ENCODE measurements around the gene NOTCH2.

The NOTCH2 gene

DNA sequence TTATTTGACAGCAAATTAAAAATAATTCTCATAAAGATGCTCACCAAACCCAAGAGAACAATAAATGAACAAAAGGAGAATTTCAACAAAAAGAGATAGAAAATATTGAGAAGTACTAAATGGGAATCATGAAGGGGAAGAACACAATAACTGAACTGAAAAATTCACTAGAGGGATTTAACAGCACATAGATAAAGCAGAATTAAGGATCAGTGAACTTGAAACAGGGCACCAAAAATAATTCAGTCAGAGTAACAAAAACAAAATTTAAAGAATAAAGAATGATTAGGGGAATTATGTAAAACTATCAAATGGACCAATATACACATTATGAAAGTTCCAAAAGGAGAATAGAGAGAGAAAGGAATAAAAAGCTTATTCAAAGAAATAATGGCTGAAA lies 181.0 kb downstream of the NOTCH2 start:
- H3K9me3 ChIP-seq (ENCODE audit: control insufficient read depth, low read length), result no peaks in the 10 kb centered on the region
- H3K36me3 ChIP-seq (ENCODE audit: control insufficient read depth, insufficient read depth, low read length), result no peaks in the 10 kb centered on the region
- peaks cover 4% of the 10 kb centered on the region for H3K27me3 ChIP-seq (ENCODE audit: control insufficient read depth, insufficient read depth, low read length)
- H3K9ac ChIP-seq (ENCODE audit: low read length), result no peak overlapping the region
- H3K4me3 ChIP-seq (ENCODE audit: low read length), result no peak overlapping the region
- no peaks in the 10 kb centered on the region for H3K4me1 ChIP-seq (ENCODE audit: control insufficient read depth, insufficient read depth, low read length)

- H3K9ac ChIP-seq (ENCODE audit: low read length), result no peak overlapping the region
- no peaks in the 10 kb centered on the region for H3K9me3 ChIP-seq (ENCODE audit: control insufficient read depth, low read length)
- H3K4me3 ChIP-seq (ENCODE audit: low read length), result no peak overlapping the region
- no peaks in the 10 kb centered on the region for H3K36me3 ChIP-seq (ENCODE audit: control insufficient read depth, insufficient read depth, low read length)
- peaks cover 4% of the 10 kb centered on the region for H3K27me3 ChIP-seq (ENCODE audit: control insufficient read depth, insufficient read depth, low read length)
- no peaks in the 10 kb centered on the region for H3K4me1 ChIP-seq (ENCODE audit: control insufficient read depth, insufficient read depth, low read length)
Measured at GRCh38 chr1:119887427-119887826, 182.0 kb downstream of the NOTCH2 start.

DNA sequence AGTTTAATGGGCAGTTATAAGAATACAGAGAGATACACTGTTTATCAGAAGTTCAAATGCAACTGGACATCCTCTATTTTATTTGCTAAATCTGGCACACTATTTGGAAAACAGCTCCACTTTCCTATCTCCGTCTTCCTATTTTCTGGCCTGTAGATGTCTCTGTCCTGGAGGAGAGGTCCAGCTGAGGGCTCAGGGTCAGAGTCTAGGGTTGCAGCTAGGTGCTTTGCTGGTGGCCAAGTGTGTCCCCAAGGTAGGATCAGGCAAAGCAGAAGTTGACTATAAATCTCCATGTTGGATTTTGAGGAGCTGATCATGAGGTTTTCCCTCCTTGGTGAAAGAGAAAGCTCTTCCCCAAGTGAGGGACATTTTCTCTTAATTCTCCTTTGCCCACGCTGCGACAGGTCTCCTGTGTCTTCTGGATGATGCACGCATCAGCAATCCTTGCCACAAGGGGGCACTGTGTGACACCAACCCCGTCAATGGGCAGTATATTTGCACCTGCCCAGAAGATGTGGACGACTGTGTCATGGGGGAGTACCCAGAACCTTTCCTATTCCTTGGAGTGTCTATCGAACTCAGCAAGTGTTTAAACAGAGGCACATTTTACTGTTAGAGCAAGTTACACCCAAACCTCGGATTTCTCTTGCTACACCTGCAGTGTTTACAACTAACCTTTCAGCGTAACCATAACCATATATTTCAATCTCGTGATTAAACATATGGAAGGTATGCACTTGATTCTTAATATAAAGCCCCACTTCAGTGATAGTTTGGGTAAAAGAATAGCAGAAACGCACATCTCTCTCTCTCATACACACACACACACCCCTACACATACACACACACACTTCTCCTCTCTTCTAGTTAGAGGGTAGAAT lies 183.3 kb downstream of the NOTCH2 start:
- no peak overlapping the region for H3K9ac ChIP-seq (ENCODE audit: low read length)
- H3K9me3 ChIP-seq (ENCODE audit: control insufficient read depth, low read length), result no peaks in the 10 kb centered on the region
- peaks cover 4% of the 10 kb centered on the region for H3K27me3 ChIP-seq (ENCODE audit: control insufficient read depth, insufficient read depth, low read length)
- no peaks in the 10 kb centered on the region for H3K36me3 ChIP-seq (ENCODE audit: control insufficient read depth, insufficient read depth, low read length)
- no peak overlapping the region for H3K4me3 ChIP-seq (ENCODE audit: low read length)
- no peaks in the 10 kb centered on the region for H3K4me1 ChIP-seq (ENCODE audit: control insufficient read depth, insufficient read depth, low read length)

- Histone ChIP-seq H3K4me1 (ENCODE audit: control insufficient read depth, insufficient read depth, low read length) (no peaks in the 10 kb centered on the region), H3K9ac (ENCODE audit: low read length) (no peak overlapping the region), H3K9me3 (ENCODE audit: control insufficient read depth, low read length) (no peaks in the 10 kb centered on the region), H3K36me3 (ENCODE audit: control insufficient read depth, insufficient read depth, low read length) (no peaks in the 10 kb centered on the region), H3K4me3 (ENCODE audit: low read length) (no peak overlapping the region), H3K27me3 (ENCODE audit: control insufficient read depth, insufficient read depth, low read length) (peaks cover 4% of the 10 kb centered on the region)
Measured at GRCh38 chr1:119884711-119885110, 184.8 kb downstream of the NOTCH2 start.

- no peak overlapping the region for H3K9ac ChIP-seq (ENCODE audit: low read length)
- no peaks in the 10 kb centered on the region for H3K9me3 ChIP-seq (ENCODE audit: control insufficient read depth, low read length)
- no peaks in the 10 kb centered on the region for H3K36me3 ChIP-seq (ENCODE audit: control insufficient read depth, insufficient read depth, low read length)
- H3K4me3 ChIP-seq (ENCODE audit: low read length), result no peak overlapping the region
- no peaks in the 10 kb centered on the region for H3K4me1 ChIP-seq (ENCODE audit: control insufficient read depth, insufficient read depth, low read length)
- peaks cover 4% of the 10 kb centered on the region for H3K27me3 ChIP-seq (ENCODE audit: control insufficient read depth, insufficient read depth, low read length)
Measured at GRCh38 chr1:119883826-119884225, 185.6 kb downstream of the NOTCH2 start.

- H3K36me3 ChIP-seq (ENCODE audit: control insufficient read depth, insufficient read depth, low read length), result no peaks in the 10 kb centered on the region
- no peak overlapping the region for H3K4me3 ChIP-seq (ENCODE audit: low read length)
- H3K9ac ChIP-seq (ENCODE audit: low read length), result no peak overlapping the region
- H3K4me1 ChIP-seq (ENCODE audit: control insufficient read depth, insufficient read depth, low read length), result no peaks in the 10 kb centered on the region
- no peaks in the 10 kb centered on the region for H3K9me3 ChIP-seq (ENCODE audit: control insufficient read depth, low read length)
- H3K27me3 ChIP-seq (ENCODE audit: control insufficient read depth, insufficient read depth, low read length), result peaks cover 4% of the 10 kb centered on the region
Measured at GRCh38 chr1:119882132-119883049, 187.1 kb downstream of the NOTCH2 start.

GRCh38 chr1:119879510-119880434 lies 189.7 kb downstream of the NOTCH2 start:
- Histone ChIP-seq H3K27me3 (ENCODE audit: control insufficient read depth, insufficient read depth, low read length) (no peaks in the 10 kb centered on the region), H3K9ac (ENCODE audit: low read length) (no peak overlapping the region), H3K4me3 (ENCODE audit: low read length) (no peak overlapping the region)

GRCh38 chr1:119878171-119878570 lies 191.3 kb downstream of the NOTCH2 start:
- H3K27me3 ChIP-seq (ENCODE audit: control insufficient read depth, insufficient read depth, low read length), result no peaks in the 10 kb centered on the region
- no peaks in the 10 kb centered on the region for H3K9me3 ChIP-seq (ENCODE audit: control insufficient read depth, low read length)
- no peaks in the 10 kb centered on the region for H3K4me1 ChIP-seq (ENCODE audit: control insufficient read depth, insufficient read depth, low read length)
- H3K4me3 ChIP-seq (ENCODE audit: low read length), result no peak overlapping the region
- no peak overlapping the region for H3K9ac ChIP-seq (ENCODE audit: low read length)
- no peaks in the 10 kb centered on the region for H3K36me3 ChIP-seq (ENCODE audit: control insufficient read depth, insufficient read depth, low read length)

More at GRCh38 chr1:119879510-119880434, 189.7 kb downstream of the NOTCH2 start:
- Histone ChIP-seq H3K9me3 (ENCODE audit: control insufficient read depth, low read length) (no peaks in the 10 kb centered on the region), H3K36me3 (ENCODE audit: control insufficient read depth, insufficient read depth, low read length) (no peaks in the 10 kb centered on the region), H3K4me1 (ENCODE audit: control insufficient read depth, insufficient read depth, low read length) (no peaks in the 10 kb centered on the region)

GRCh38 chr1:119874186-119874585 lies 195.3 kb downstream of the NOTCH2 start:
- Histone ChIP-seq H3K9me3 (ENCODE audit: control insufficient read depth, low read length) (no peaks in the 10 kb centered on the region), H3K9ac (ENCODE audit: low read length) (no peak overlapping the region), H3K27me3 (ENCODE audit: control insufficient read depth, insufficient read depth, low read length) (no peaks in the 10 kb centered on the region), H3K4me3 (ENCODE audit: low read length) (no peak overlapping the region), H3K4me1 (ENCODE audit: control insufficient read depth, insufficient read depth, low read length) (peaks cover 6% of the 10 kb centered on the region), H3K36me3 (ENCODE audit: control insufficient read depth, insufficient read depth, low read length) (no peaks in the 10 kb centered on the region)

- no peak overlapping the region for H3K9ac ChIP-seq (ENCODE audit: low read length)
- H3K9me3 ChIP-seq (ENCODE audit: control insufficient read depth, low read length), result no peaks in the 10 kb centered on the region
- H3K4me3 ChIP-seq (ENCODE audit: low read length), result no peak overlapping the region
- H3K4me1 ChIP-seq (ENCODE audit: control insufficient read depth, insufficient read depth, low read length), result peaks cover 6% of the 10 kb centered on the region
- H3K27me3 ChIP-seq (ENCODE audit: control insufficient read depth, insufficient read depth, low read length), result no peaks in the 10 kb centered on the region
- no peaks in the 10 kb centered on the region for H3K36me3 ChIP-seq (ENCODE audit: control insufficient read depth, insufficient read depth, low read length)
Measured at GRCh38 chr1:119873135-119874015, 196.1 kb downstream of the NOTCH2 start.

GRCh38 chr1:119871881-119872280 lies 197.6 kb downstream of the NOTCH2 start:
- H3K4me3 ChIP-seq (ENCODE audit: low read length), result no peak overlapping the region
- H3K36me3 ChIP-seq (ENCODE audit: control insufficient read depth, insufficient read depth, low read length), result no peaks in the 10 kb centered on the region
- peaks cover 6% of the 10 kb centered on the region for H3K4me1 ChIP-seq (ENCODE audit: control insufficient read depth, insufficient read depth, low read length)
- H3K27me3 ChIP-seq (ENCODE audit: control insufficient read depth, insufficient read depth, low read length), result no peaks in the 10 kb centered on the region
- H3K9me3 ChIP-seq (ENCODE audit: control insufficient read depth, low read length), result no peaks in the 10 kb centered on the region
- H3K9ac ChIP-seq (ENCODE audit: low read length), result no peak overlapping the region

All from mucosa of stomach (tissue), 1 donor.